GM12865 (cell line): ENCODE measurements around the gene RANBP6.
A peak's percentile ranks its signal among the peaks of the same experiment; 100 is the strongest.

Experiments used
- DNase-seq: peaks from one replicate; pipeline ENCODE4 v3.0.0; 2010; ENCODE audit warnings: low read depth
- H3K4me3 ChIP-seq: 2 replicates; pipeline ENCODE4 v1.5.1; 2011; ENCODE audit warnings: mild to moderate bottlenecking, low read depth, low read length, control low read depth
- TF ChIP-seq, protein P1 (sequence below): IDR thresholded peaks from 2 replicates; pipeline ENCODE4 v1.5.1; 2011; ENCODE audit warnings: low read length, control low read depth, low read depth, inconsistent platforms; ENCODE audit not compliant: insufficient read depth; ENCODE audit errors: missing control alignments

Gene RANBP6

DNA sequence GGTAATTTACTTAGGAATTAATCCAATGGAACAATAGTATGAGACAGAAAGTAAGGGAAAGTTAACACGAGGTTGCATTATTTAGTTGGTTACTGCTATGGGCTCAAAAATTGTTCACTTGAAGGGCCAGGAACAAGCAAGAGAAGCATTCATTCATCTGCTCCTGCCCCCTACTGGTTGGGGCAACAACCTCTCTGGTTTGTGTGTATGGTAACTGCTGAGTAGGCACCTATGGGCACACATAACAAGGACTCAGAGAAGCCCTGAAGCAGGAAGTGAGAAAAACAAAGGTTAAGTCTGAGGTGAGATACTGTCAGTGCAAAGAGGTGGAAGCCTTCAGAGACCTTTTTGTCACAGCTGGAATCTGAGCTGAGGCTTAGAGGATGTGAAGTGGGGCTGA is 34.4 kb upstream of the RANBP6 start:
- DNase-seq: peak; percentile 82
- no peak overlapping the region for H3K4me3 ChIP-seq
- TF ChIP-seq, protein P1, sequence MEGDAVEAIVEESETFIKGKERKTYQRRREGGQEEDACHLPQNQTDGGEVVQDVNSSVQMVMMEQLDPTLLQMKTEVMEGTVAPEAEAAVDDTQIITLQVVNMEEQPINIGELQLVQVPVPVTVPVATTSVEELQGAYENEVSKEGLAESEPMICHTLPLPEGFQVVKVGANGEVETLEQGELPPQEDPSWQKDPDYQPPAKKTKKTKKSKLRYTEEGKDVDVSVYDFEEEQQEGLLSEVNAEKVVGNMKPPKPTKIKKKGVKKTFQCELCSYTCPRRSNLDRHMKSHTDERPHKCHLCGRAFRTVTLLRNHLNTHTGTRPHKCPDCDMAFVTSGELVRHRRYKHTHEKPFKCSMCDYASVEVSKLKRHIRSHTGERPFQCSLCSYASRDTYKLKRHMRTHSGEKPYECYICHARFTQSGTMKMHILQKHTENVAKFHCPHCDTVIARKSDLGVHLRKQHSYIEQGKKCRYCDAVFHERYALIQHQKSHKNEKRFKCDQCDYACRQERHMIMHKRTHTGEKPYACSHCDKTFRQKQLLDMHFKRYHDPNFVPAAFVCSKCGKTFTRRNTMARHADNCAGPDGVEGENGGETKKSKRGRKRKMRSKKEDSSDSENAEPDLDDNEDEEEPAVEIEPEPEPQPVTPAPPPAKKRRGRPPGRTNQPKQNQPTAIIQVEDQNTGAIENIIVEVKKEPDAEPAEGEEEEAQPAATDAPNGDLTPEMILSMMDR: peak; percentile 58

DNA sequence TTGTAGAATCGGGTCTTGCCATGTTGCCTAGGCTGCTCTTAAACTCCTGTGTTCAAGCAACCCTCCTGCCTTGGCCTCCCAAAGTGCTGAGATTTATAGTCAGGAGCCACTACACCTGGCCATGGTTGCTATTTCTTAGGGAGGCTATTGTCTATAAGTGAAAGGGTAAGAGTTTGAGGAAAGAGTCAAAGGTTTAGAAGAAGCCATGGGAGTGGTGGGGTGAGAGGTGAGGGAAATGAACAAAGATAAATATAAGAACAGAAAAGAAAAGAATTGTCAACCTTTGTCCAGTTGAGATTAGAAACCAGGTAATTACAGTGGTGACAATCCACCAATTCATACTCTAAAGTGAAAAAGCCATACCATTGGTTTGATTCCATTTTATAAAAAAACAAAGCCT is 32.6 kb upstream of the RANBP6 start:
- no peak for DNase-seq
- TF ChIP-seq, protein P1: no peak
- H3K4me3 ChIP-seq: no peak overlapping the region

DNA sequence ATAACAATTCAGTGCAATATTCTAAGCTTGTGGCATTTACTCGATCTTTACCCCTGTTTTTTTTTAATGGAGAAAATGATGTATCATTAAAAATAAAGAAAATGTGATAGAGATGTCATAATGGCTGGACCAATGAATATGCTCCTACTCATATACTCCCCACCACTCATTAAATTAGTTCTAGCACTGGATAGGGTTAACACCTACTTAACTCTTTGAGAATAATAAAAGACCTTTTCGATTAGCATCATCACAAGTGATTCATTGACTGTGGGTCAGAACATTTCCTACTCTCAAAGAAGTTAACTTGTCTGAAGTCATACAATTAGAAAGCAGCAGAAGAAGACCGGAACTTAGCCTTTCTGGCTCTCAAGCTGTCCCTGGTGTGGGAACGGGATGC is 31.6 kb upstream of the RANBP6 start:
- TF ChIP-seq, protein P1: no peak
- DNase-seq: no peak
- no peak overlapping the region for H3K4me3 ChIP-seq

DNA sequence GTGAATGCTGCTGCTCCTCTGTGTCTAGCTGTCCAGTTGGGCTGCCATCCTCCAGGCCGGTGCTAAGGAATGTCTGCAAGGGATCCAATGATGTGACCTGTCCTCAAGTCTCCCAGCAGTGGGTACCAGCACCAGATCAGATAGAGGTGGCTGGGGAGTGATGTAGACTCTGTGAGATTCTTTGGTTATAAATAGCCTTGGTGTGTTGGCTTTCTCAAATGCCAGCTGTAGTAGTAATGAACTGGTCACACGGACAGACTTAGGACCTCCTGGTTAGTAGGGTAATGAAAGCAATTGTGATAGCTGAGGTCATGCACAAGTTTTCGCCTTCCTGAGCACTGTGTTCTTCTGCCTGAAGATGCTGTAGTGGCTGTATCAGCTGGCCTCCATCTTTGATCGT is 29.9 kb upstream of the RANBP6 start:
- DNase-seq: no peak
- H3K4me3 ChIP-seq: no peak overlapping the region
- TF ChIP-seq, protein P1: no peak

DNA sequence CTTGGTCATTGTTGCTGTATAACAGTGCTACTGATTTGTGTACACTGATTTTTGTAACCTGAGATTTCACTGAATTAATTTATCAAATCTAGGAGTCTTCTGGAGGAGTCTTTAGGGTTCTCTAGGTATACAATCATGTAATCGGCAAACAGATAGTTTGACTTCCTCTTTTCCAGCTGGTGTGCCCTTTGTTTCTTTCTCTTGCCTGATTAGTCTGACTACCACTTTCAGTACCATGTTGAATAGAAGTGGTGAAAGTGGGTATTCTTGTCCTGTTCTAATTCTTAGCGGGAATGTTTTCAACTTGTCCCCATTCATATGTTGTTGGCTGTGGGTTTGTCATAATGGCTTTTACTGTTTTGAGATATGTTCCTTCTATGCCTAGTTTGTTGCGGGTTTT is 24.7 kb upstream of the RANBP6 start:
- TF ChIP-seq, protein P1: no peak
- no peak overlapping the region for H3K4me3 ChIP-seq

DNA sequence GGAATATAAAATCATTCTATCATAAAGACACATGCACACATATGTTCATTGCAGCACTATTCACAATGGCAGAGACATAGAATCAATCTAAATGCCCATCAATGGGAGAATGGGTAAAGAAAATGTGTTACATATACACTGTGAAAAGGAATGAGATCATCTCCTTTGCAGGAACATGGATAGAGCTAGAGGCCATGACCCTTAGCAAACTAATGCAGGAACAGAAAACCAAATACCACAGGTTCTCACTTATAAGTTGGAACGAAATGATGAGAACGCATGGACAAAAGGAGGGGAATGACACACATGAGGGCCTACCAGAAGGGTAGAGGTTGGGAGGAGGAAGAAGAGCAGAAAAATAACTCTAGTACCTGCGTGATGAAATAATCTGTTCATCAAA is 21.0 kb upstream of the RANBP6 start:
- TF ChIP-seq, protein P1: no peak
- no peak for DNase-seq
- H3K4me3 ChIP-seq: no peak overlapping the region

More for the DNA sequence above, 24.7 kb upstream of the RANBP6 start:
- DNase-seq: no peak

DNA sequence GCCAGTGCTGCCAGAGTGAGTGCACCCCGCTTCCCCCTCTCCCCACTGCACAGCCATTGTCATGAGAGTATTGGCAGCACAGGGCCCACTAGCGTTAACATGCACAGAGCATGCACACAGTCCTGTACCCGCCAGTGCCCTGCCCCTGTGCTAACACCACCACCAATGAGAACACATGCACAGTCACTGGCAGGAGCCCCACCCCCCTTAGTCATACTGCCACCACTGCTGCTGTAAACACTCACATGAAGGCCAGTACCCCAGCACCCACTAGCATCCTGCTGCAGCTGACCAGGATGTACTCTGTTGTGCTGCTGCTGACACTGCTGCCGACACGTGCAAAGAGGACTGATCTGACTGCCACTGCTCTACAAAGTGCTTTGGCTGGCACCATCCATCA is 19.5 kb upstream of the RANBP6 start:
- DNase-seq: peak; percentile 18
- H3K4me3 ChIP-seq: no peak overlapping the region
- TF ChIP-seq, protein P1: no peak
